ENCODE data around the gene NR4A3. TPM values are rescaled to one million over a fixed set of nuclear protein-coding genes. Genes with fewer than 3 reads are reported as not detected.

NR4A3 gene
- total RNA-seq, 1 donor from 2014 or later = 10.5 TPM

DNA sequence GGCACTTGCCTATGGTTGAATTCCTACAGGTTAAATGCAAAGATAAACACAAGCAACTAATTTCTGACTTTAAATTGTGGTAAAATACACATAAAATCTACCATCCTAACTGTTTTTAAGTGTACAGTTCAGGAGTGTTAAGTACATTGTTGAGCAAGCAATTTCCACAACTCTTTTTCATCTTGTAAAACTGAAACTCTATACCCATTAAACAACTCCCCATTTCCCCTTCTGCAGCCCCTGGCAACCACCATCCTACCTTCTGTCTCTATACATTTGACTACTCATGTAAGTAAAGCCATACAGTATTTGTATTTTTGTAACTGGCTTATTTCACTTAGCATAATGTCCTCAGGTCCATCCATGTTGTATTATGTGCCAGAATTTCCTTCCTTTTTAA is 46.3 kb downstream of the NR4A3 start:
- intact Hi-C loops (cut with micrococcal nuclease) = loop anchor here (5.0 kb wide), 2 partner anchors 39 to 46 kb away; partner anchors contain the start of genes NR4A3 and STX17

GRCh38 chr9:99868845-99869244 is 47.2 kb downstream of the NR4A3 start:
- intact Hi-C loops (cut with micrococcal nuclease) = loop anchor here (5.0 kb wide), 2 partner anchors 38 to 47 kb away; partner anchors contain the start of genes NR4A3 and STX17

DNA sequence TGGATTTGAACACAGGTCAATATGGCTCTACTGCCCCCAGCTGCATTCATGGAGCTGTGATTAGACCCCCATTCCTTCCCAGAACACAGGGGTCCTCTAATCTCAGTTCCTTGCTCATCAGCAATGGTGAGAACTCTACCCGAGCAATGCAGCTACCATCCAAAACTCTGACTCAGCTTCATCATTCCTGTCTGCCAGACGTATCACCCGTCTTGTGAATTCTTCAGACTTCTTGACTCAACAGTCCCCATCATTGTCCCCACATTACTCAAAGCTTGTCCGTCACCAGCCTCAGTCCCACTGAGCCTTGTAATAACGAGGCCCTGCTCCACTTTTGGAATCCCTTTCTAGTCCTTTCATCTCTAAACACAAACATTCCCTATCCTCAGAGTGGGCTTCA is 48.4 kb downstream of the NR4A3 start:
- intact Hi-C loops (cut with micrococcal nuclease) = no loop called here

- intact Hi-C loops (cut with micrococcal nuclease) = no loop called here
These were observed 51.8 kb downstream of the NR4A3 start for GRCh38 chr9:99873531-99873930.

DNA sequence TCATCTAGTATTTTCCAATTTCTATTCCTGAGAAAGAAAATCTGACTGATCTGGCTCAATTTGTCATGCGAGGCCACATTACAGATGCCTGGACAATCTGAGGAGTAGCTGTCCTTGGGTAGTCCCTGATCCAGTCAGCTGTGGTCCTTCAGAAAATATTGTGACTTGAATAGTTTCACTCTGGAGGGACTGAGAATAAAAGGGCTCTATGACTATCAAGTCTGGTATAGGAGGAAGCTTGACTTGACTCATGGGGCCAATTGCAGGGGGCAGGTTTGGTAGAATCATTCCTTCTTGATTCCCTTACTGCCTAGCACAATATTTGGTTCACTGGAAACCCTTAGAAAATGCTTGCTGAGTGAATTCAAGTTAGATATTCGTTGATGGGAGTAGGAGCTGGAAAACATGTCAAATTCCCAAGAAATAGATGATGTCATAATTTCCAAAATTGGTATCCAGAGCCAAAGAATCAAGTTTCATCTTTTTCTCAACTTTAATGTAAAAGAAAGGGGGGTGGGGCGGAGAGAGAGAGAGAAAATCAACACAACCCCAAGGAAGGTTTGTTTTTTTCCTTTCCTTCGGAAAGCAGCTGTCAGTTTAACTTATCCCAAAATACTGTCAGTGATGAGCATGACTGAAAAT is 52.4 kb downstream of the NR4A3 start:
- intact Hi-C loops (cut with micrococcal nuclease) = no loop called here

- intact Hi-C loops (cut with micrococcal nuclease) = no loop called here
These were observed 54.5 kb downstream of the NR4A3 start for GRCh38 chr9:99876190-99876589.

DNA sequence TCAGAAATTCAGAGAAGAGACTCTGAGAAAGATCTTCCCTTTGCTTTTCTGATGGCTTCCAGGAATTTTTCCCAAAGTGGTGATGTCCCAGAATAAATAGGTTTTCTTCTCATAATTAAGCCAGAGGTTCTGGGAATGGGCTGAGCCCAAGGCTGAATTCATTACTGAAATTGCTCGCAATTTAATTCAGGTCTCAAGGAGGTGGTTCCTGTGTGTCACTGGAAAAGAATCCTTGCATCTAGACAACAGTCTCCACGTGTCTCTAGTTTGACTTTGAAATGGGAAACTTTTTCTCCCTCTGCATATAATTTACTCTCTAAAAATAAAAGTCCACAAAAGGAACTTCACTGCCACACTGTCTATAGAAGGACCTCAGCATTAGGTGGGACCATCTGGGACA is 57.0 kb downstream of the NR4A3 start:
- intact Hi-C loops (cut with micrococcal nuclease) = no loop called here

DNA sequence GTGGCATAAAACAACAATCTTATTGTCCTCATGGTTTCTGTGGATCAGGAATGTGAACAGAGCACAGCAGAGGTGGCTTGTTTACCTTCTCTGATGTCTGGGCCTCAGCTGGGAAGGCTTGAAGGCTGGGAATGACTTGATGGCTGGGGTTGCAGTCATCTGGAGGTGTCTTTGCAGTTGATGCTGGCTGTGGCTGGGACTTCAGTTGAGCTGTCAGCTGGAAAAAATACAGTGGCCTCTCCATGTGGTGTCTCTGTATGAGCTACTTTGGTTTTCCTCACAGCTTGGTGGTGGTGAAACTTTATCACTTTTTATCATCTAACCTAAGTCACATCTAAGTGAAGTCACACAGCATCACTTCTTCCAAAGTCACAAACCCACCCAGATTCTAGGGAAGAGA is 60.1 kb downstream of the NR4A3 start:
- intact Hi-C loops (cut with micrococcal nuclease) = no loop called here

- intact Hi-C loops (cut with micrococcal nuclease) = no loop called here
These were observed 64.1 kb downstream of the NR4A3 start for GRCh38 chr9:99885747-99886146.

GRCh38 chr9:99889120-99889519 is 67.4 kb downstream of the NR4A3 start:
- intact Hi-C loops (cut with micrococcal nuclease) = no loop called here

DNA sequence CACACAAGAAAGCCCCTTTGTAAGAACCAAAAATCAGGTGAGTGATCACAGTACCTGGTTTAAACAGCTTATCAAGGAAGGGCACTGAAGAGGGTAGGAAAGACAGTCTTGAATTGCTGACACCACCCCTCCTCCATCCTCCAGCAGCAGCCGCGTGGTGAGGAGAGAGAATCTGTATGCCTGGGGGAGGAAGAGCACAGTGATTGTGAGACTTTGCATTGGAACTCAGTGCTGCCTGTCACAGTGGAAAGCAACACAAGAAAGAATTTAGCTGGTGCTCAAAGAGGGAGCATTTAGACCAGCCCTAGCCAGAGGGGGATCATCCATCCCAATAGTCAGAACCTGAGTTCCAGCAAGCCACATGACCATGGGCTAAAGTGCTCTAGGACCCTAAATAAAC is 73.1 kb downstream of the NR4A3 start:
- intact Hi-C loops (cut with micrococcal nuclease) = no loop called here

DNA sequence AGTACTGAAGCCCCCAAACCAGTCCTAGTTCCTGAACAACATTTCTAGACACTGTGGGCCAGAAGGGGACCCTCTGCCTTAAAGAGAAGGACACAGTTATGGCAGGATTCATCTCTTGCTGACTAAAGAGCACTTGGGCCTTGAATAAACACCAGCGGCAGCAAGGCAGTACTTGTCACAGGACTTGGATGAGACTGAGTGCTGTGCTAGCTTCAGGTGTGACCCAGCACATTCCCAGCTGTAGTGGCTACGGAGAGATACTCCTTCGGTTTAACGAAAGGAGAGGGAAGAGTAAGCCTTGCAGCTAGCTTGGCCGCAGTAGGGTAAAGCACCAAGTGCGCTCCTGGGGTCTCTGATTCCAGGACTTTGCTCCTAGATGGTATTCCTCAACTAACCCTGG is 73.8 kb downstream of the NR4A3 start:
- intact Hi-C loops (cut with micrococcal nuclease) = no loop called here

- intact Hi-C loops (cut with micrococcal nuclease) = no loop called here
These were observed 74.4 kb downstream of the NR4A3 start for GRCh38 chr9:99896119-99896518.

DNA sequence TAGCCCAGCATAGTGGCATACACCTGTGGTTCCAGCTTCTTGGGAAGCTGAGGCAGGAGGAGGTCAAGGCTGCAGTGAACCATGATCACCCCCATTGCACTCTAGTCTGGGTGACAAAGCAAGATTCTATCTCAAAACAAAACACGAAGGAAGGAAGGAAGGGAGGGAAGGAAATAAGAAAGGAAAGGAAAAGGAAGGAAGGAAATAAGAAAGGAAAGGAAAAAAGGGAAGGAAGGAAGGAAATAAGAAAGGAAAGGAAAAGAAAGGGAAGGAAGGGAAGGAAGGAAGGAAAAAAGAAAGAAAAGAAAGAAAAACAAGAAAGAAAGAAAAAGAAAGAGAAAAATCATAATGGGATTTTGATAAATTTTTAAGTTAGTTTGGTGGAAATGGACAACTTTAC is 81.7 kb downstream of the NR4A3 start:
- intact Hi-C loops (cut with micrococcal nuclease) = no loop called here

- intact Hi-C loops (cut with micrococcal nuclease) = loop anchor here (1.0 to 5.0 kb wide), 15 partner anchors 39 to 1626 kb away; partner anchors contain the start of genes MRPL50, RNF20, SEC61B and TEX10
These were observed 84.2 kb downstream of the NR4A3 start for GRCh38 chr9:99905833-99906402.

DNA sequence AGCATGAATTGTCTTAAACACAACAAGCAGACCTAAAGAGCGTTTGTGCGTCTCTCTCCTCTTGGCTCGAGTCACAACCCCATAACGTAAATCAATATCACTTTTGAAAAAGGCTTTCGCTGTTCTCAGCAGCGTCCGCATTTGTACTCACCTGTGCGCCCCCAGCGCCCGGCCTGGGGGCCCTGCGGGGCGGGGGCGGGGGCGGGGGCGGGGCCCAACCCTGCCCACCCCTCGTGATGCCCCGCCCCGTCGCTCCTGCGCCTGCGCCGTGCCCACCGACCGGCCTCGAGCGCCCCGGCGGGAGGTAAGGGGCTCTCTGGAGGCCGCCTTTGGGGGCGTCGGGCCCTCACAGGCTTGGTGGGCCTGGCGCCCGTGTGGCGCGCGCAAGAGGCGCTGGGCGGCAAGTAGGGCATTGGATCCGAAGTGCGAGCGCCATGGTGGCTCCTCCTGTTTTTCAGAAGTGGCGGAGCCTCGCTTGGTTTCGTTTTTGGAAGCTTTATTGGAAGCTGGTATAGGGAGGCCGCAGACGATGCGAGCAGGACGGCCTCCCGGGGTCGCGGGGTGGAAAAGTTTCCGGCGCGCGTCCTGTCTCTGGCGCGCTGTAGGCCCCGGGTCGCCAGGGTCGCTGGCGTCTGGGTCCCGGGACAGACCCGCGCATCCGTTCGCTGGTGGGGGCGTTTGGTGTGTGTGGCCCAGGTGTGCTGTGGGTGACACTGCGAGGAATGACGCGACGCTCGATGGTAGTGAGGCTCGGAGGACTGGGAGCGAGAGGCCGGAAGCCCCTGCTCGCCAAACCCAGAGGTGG is 84.9 kb downstream of the NR4A3 start, which contains the start of gene STX17:
STX17 (plus strand) TSS at position 252 of the 805 bp plus-strand sequence. CDS start 8,586 bp downstream, outside the sequence.
- intact Hi-C loops (cut with micrococcal nuclease) = loop anchor here (1.0 to 5.0 kb wide), 16 partner anchors 39 to 1626 kb away; partner anchors contain the start of genes INVS, MRPL50, RNF20 and SEC61B

GRCh38 chr9:99907208-99907532 is 85.5 kb downstream of the NR4A3 start:
- intact Hi-C loops (cut with micrococcal nuclease) = loop anchor here (1.0 to 5.0 kb wide), 10 partner anchors 40 to 1625 kb away; partner anchors contain the start of genes INVS, RNF20 and TEX10

GRCh38 chr9:99911600-99911999 is 89.9 kb downstream of the NR4A3 start:
- intact Hi-C loops (cut with micrococcal nuclease) = no loop called here
